Measurements from ENCODE around the gene KIF12.

KIF12 gene

DNA sequence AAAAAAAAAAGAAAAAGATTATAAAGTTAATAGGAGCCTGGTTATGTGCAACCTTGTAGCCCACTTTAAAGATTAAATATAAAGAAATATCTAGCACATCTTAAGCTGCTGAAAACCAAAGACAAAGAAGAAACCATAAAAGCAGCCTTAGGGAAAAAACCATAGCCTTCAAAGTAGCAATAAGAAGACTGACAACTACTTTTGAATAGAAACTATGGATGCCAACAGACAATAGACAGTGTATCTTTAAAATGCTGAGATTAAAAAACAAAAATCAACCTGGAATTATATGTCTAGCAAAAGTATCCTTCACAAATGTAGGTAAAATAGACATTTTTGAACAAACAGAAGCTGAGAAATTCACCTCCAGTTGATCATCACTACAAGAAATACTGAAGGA lies 3.4 kb upstream of the KIF12 start:
- no peak for DNase-seq

DNA sequence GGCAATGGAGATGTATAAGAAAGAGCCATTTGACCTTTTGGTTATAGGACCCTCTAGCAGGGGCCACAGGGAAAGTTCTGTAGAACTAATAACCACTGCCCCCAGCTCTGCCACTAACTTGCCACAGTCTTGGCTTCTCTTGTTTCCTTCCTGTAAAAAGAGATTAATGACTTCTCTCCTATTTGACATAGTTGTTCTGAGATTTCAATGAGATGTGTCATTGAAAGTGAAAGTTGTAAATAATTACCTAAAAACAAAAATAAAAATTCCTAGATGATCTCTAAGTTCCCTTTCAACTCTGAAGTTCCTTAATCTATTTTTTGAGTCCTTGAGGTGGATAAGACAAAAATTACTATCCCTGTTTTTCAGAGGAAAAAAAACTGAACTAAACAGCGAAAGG lies 1.4 kb upstream of the KIF12 start:
- DNase-seq, result no peak

DNA sequence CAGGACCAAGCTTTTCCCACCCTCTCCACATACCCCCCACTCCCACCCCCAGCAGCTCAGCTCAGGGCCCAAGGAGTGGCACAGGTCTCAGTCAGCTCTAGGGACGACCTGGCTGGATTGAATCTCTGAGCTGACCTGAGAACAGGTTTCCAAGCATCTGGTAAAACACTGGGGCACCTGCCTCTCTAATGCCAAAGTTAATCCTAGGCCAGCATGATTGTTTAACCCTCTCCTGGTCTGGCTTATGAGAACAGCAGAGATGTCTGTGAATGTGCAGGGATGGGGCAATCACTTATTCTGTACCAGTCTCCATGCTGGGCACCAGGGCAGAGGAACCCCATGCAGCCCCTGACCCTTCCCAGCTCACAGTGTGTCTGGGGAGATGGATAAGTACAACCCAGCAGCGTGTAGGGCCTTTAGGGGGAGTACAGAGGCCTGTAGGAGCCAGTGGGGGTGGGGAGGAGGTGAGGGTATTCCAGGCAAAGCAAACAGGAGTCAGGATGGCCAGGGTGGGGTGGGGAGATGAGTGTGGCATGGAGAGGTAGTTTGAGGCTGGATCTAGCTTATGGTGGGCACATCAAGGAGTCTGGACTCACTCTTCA lies 678 bp upstream of the KIF12 start:
- no peak for DNase-seq

DNA sequence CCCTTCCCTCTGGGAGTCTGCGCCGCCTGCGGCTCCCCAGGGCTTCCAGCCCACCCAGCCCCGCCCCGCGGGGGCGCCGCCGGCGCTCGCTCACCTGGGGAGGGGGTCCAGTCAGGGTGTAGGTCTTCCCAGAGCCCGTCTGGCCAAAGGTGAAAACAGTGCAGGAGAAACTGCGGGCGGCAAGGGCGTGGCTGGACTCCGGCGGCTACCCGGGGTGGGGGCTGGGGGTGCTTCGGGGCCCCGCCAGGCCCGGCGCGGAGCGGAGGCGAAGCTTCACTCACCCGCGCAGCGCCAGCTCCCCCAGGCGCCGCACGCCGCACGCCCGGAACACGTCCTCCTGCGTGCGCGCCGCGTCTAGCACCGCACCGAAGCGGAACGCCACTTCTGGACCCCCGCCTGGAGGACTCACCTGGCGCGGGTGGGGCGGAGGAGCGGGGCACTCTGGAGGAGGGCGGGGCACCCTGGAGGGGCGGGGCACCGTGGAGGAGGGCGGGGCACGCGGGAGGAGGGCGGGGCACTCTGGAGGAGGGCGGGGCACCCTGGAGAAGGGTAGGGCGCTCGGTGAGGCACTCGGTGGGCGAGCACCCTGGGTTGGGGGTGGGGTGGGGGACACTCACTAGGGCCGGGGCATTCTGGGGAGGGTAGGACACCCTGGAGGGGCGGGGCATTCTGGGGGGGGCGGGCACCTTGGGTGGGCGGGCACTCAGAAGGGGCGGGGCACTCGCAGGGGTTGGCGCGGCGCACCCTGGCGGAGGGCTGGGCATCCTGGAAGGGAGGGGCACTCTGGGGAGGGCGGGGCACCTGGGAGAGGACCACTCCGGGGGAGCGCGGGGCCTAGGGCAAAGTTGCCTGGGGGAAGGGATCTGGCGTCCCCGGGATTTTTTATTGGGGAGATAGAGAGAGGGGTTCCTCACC lies 814 bp downstream of the KIF12 start:
- DNase-seq, result no peak

DNA sequence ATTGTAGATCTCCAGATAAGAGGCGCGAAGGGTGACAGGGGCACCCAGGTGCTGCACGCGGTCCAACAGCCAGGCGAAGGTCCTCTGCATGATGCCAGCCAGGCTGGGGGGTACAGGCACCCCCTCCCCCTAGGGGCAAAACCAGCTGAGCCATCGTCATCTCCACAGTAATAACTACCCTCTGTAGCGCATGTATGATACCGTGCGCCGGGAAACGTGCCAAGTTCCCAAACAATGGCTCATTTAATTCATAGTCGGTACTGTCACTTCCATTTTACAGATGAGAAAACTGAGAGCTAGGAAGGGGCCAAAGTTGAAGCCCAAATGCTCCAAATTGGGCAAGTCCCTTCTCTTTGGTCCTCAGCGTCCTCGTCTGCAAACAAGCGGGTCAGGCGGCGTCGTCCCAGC lies 1.5 kb downstream of the KIF12 start:
- no peak for DNase-seq

DNA sequence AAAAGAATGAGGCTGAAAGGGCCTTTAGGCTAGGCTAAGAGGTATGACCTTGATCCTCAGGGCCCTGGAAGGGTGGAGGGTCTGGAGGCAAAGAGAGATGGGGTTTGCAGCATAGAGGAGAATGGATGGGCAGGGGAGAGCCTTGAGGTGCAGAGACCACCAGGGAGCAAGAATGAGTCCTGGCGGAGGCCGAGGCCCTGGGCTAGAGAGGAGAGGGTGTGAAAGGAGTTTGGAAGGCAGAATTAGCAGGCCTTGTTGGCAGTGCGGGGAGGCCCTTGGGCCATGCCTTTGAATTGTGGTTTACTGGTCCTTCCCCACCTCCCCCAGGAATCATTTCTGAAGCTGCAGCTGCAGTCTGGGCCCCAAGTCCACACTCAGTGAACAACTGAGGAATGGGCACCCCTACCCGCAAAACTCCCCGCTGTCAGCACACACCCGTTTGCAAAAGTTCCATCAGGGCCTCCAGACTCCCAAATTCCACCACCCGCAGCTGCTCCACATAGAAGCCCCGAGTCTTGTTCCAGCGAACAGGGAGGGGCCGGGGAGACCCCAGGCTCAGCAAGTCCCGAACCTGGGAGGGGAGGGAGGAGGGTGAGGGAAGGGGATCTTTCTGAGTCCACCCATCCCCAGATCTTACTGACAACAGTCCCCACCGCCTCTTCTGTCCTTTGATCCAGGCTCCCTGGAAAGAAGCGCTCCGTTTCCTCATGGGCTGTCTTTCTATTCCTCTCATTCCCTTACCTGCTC lies 2.1 kb downstream of the KIF12 start:
- no peak for DNase-seq

DNA sequence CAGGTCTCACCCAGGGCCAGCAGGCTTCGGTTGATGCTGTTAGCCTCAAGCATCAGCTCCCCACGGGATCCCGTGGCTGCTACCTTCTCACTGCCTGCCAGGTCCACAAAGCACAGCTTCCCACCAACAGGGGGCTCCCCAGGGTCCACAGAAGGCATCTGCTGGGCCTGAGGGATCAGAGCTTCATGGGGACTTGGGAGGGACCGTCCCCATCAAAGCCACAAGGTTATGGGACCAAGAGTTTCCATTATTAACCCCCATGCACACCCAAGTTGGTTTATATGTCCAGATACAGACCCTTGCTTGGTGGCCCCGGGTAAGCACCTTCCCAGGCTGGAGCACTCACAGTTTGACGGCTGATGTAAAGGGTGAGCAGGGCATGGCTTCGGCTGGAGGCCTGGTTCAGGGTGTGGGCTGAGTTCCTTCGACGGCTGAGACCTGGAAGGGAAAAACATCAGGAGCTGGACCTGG lies 3.0 kb downstream of the KIF12 start:
- DNase-seq, result no peak

DNA sequence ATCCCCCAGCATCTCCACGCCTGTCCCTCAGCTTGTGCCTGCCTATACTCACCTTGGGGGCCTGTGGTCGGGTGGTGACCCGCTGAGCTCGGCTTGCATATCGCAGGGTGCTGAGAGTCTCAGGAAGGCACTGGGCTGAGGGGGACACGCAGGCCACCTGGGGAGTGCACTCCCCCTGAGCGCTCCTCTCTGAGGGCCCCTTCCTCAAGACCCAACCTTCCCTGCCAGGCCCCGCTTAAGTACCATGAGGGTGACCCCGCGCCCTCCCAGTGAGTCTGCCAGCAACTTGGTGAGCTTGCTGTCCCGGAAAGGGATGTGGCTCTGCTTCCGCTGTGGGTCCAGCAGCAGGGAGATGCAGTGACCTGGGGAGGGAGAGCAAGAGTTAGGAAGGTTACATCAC lies 4.1 kb downstream of the KIF12 start:
- no peak for DNase-seq

DNA sequence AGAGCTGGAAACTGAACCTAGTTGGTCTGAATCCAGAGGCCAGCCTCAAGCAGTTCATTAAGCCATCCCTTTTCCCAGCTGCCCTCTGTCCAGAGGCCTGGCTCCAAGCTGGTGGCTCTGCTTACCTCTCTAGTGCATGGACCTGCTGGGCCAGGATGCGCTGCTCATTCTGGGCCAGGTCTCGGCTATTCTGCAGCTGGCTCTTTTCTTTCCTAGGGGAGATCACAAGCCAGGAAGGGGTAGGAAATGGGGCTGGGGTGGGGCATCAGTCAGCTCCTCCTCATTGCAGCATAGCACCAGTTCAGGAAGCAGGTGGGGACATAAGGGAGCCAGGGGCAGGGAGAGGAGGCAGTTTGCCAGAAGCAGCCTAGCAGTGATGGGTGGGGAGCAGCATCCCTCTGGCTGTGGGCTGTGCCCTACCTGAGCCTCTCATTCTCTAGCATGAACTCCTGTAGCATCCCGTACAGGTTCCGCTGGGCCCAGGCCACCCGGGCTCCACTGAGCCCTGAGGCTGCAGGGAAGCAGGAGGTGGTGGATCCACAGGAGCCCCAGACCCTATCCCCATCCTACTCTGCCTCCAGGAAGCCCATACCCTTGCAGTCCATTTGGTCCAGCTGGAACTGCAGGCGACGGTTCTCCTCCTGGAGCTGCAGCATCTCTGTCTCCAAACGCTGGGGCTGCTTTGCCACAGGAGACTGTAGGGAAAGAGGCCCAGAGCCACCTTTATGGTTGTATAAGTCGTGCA lies 5.2 kb downstream of the KIF12 start:
- DNase-seq, result no peak

DNA sequence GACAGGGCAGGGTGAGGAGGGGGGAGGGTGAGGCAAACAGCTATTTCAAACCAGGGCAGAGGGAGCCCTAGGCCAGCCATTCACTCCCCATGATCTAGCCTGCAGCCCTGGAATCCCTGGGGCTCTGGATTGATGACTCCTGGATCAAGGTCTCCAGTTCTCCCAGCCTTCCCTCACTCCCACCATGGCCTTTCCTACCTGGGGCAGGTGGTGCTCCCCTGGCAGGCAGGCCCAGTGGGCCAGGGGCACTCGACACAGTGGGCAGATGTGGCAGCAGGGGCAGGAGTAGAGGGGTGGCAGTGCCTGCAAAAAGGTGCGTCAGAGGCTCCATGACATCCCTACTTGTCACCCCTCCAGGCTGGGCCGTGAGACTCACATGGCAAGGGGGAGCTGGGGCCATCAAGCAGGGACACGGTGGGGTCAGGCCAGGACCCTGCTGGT lies 6.0 kb downstream of the KIF12 start:
- no peak for DNase-seq

DNA sequence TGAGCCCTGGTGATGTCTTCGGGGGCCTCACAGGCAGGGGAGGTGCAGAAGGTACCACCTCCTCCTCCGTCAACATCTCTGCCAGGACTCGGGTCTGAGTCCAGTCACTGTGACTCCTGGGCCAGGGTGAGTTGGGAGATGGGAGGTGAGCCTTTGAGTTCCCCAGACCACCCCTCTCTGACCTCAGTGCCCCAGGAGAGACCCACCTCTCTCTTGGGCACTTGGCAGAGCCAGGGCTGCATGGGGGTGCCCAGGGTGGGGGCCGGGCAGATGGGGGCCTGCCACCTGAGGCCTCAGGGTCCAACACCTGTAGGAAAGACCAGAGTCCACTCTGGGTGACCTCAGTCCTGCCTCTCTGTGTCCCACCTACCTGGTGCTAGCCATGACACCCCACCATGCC lies 6.8 kb downstream of the KIF12 start:
- DNase-seq, result no peak

DNA sequence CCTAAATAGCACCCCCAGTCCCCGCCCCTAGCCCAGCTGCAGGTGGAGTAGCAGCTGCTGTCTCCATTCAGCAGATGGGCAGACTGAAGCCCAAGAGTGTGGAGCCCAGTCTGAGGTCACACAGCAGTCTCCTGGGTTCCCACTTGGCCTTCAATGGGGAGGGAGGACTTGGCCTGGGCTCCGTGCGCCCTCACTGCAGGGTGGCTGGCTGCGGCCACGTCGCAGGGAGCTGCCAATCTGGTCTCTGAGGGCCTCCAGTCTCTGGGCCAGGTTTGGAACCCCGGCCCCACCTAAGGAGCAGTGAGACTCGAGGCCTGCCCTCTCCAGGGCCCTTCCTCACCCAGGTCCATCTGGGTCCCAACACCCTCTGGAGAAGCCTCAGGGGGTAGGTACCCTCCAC lies 7.4 kb downstream of the KIF12 start:
- DNase-seq, result no peak

DNA sequence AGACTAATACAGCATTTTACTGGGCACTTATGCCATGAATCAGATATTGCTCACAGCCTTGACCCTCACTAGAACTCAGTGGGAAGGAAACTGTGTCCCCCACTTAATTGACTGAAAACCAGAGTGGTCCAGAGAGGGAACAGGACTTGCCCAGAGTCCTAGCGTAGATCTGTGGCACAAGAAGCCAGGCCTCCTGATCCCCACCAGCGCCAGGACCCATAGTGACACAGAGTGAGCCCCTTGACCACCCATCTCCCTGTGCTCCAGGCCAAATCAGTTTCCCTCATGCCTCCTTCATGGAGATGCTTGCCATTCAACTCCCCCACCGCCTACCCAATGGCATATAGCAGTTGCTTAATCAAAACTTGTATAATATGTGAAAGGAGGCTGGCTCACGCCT lies 8.3 kb downstream of the KIF12 start:
- DNase-seq, result no peak

DNA sequence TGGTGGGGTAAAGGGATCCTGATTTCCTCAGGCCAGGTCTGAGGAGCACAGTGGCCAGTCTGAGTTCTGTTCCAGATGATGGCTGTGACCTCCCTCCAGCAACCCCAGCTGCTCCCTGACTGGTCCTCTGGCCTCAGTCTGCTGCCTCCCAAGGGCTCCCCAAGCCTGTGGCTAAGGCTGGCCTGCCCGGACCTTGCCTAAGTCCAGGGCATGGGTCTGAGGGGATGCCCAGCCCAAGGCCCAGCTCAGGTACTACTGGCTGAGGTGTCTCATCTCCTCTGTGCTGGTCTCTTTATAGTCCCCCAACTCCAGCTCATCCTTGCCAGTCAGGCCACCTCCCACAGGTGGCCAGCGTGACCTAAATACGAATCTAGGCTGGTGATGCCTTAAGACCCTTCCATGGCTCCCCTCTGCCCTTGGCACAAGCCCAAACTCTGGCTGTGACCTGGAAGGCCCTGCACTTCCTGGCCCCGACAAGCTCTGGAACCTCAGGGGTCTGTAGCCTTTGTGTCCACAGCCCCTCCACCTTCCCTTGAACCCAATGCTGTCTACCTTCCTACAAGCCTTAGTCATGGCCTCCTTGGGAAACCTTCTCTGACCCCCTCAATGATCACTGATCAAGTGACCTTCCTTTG lies 9.8 kb downstream of the KIF12 start:
- DNase-seq, result no peak

DNA sequence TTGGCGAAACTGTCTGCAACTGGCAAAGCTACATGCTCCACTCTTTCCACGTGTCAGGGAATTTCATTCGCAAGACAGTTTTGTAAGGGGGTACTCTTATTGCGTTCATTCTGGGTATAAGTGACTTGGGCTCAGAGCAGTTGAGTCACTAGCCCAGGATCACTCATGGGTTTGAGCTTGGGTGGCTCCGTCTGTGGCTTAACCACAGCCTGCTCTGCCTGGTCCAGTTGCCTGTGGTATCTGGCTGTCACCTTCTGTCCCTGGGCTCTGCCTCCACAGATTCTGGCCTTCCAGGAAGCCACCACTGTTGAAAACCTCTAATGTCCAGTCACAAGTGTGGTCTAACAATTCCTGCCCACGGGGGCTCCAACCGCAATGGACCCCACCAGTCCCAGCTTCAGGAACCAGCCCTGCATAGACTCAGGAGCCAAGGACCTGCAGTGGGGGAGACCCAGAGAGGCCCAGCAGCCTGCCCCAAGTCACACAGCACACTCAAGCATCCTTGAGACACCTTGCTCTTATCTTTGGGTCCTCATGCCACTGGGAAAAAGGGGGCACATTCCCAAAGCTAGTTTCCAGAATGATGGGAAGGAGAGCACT lies 10.4 kb downstream of the KIF12 start:
- no peak for DNase-seq

DNA sequence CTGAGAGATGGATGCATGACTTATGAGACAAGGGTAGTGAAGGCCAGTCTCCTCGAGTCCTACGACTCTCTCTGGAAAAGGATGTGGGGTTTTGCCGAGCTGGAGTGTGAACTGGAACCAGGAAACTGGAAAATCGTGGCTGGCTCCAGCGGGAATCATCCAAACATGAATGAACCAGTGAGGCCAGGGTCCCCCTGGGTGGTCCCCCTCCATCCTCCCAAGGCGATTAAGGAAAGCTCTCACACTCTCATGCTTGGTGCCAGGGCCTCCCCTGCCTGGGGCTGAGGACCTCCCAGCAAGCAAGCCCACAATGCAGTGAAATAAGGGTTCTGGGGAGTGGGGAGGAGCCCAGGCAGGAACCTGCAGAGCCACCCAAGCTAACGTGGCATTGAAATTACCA lies 11.4 kb downstream of the KIF12 start:
- no peak for DNase-seq

DNA sequence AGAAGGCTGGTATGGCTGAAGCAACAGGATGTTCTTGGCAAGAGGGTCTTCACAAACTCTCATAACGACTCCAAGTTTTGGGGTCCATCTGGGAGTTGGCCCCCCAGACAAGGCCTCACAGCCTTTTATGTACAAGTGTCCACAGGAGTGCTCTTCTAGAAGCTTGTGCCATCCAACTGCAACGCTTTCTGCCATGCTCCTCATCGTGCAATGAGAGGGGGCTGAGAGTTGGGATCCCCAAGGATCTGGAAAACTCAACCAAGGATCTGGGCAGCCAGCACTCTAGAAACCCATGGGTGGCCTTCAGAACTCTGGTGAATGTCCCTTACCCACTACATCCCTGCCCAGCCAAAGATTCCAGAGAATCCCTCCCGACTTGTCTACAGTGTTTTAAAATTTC lies 12.5 kb downstream of the KIF12 start:
- DNase-seq, result no peak

DNA sequence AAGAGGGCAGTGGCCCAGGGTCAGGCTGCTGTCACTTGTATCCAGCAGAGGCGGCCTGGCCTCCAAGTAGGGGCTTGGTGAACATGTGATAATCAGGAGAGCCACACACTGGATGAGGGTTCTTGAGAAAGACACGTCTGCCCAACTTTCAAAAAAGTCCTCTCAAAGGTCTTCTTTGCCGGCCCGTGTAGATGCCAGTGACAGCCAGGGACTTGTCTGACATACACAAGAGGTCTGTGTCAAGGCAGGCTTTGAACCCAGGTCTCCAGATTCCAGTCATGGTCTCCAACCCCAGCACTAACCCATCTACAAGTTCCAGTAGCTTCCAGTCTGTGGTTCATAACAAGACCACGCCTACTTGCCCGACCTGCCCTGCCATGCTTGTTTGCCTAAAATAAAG lies 13.1 kb downstream of the KIF12 start:
- no peak for DNase-seq

DNA sequence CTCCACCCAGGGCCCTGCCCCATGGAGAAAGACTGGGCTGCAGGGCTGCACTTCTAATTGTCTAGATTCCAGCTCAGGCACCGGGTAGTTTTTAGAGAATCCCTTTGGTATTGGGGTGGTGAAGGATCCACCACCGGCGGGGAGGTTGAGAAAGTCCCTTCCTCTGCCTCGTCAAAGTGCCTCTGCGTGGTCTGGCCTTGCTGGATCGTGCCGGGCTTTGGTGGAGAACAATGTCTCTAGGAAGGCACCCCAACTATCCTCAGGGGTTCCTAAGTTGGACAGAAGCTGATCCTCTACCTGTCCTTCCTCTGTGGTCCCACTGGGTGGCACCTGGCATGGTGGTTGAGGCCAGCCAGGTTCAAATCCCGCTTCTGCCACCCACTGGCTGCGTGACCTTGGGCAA lies 13.7 kb downstream of the KIF12 start:
- DNase-seq, result no peak

DNA sequence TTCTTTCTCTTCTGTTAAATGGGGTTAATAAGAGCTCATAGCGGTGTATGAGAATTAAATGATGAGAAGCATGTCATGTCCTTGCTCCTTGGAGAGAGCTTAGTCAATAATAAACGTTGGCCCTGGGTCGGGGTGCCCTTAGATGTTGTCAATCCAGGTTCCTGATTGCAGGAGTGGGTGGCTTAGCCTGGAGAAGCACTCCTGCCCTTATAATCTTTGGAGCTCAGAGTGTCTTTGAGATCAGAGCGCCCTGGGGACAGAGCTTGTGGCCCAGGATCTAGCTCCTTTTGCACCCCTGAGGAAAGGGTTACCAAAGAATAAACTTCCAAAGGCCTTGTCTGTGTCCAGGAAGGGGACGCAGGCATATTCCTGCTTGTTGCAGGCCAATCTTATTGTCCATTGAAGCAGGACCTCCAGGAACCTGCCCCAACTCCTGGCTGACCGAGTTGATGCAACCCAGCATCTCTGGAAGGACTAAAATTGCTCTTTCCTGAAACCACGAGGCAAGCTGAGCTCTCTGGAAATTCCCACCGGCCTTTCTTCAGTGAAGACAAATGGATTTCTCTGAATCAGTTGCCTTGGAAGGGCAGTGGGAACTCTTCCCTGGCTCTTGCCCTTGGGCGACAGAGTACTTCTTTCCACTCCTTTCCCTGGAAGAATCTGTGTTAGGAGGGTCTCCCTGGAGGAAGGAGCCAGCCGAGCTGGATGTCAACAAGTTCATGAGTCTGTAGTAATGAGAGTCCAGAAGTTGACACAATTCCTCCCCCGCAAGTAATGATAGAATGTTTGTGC lies 14.6 kb downstream of the KIF12 start:
- no peak for DNase-seq

DNA sequence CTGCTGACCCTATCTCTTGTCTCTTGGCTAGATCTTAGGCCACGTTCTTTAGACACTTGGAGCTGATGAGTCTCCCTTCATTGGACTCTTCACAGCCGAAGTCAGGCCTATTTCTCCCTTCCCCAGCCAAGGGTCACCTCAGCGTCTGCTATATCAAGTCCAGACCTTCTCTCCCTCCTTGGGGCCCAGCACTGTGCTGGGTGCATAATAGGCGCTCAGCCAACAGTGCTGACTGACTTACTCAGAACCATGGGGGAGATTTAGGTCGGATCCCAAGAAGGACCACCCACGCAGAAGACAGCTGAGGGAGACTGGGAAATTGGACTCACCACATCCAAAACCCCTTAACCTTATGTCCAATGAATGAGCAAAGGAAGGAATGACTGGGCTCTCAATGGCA lies 15.4 kb downstream of the KIF12 start:
- no peak for DNase-seq
